HG03066 (cell line): Measurements from ENCODE around the gene RBM47.
A peak's percentile ranks its signal among the peaks of the same experiment; 100 is the strongest.

Experiments
- ATAC-seq: cut with Tn5 transposase; IDR thresholded peaks from one replicate; pipeline ENCODE4 v1.9.1; 2021; ENCODE audit warnings: low read depth; ENCODE audit not compliant: unreplicated experiment

The RBM47 gene

GRCh38 chr4:40506492-40506891, 123.2 kb downstream of the RBM47 start:
- no peak for ATAC-seq

GRCh38 chr4:40506066-40506465, 123.6 kb downstream of the RBM47 start:
- ATAC-seq, result no peak

GRCh38 chr4:40502934-40503333, 126.7 kb downstream of the RBM47 start:
- no peak for ATAC-seq

GRCh38 chr4:40502220-40502619, 127.4 kb downstream of the RBM47 start:
- no peak for ATAC-seq

GRCh38 chr4:40500781-40501180, 128.9 kb downstream of the RBM47 start:
- no peak for ATAC-seq

GRCh38 chr4:40493160-40493559, 136.5 kb downstream of the RBM47 start:
- no peak for ATAC-seq

- ATAC-seq, result no peak
Measured at GRCh38 chr4:40492691-40493090, 137.0 kb downstream of the RBM47 start.

GRCh38 chr4:40490481-40490880, 139.2 kb downstream of the RBM47 start:
- no peak for ATAC-seq

GRCh38 chr4:40489961-40490360, 139.7 kb downstream of the RBM47 start:
- no peak for ATAC-seq

GRCh38 chr4:40486534-40486933, 143.1 kb downstream of the RBM47 start:
- ATAC-seq, result no peak

GRCh38 chr4:40484346-40485090, 145.1 kb downstream of the RBM47 start:
- no peak for ATAC-seq

- no peak for ATAC-seq
Measured at GRCh38 chr4:40482985-40483647, 146.5 kb downstream of the RBM47 start.

GRCh38 chr4:40481977-40482376, 147.7 kb downstream of the RBM47 start:
- ATAC-seq, result no peak

GRCh38 chr4:40480291-40480690, 149.4 kb downstream of the RBM47 start:
- ATAC-seq, result no peak

GRCh38 chr4:40479378-40479777, 150.3 kb downstream of the RBM47 start:
- no peak for ATAC-seq

- ATAC-seq, result no peak
Measured at GRCh38 chr4:40475609-40476008, 154.1 kb downstream of the RBM47 start.

- no peak for ATAC-seq
Measured at GRCh38 chr4:40473578-40474388, 155.9 kb downstream of the RBM47 start.

GRCh38 chr4:40471923-40472322, 157.7 kb downstream of the RBM47 start:
- ATAC-seq, result no peak

GRCh38 chr4:40466789-40467188, 162.9 kb downstream of the RBM47 start:
- ATAC-seq, result no peak

- ATAC-seq, result peak; percentile 63
Measured at GRCh38 chr4:40462326-40462725, 167.3 kb downstream of the RBM47 start.

- ATAC-seq, result no peak
Measured at GRCh38 chr4:40461879-40462278, 167.8 kb downstream of the RBM47 start.
